Measurements from ENCODE around the gene LIFR.

LIFR gene

GRCh38 chr5:38559428-38559827, 3.0 kb upstream of the LIFR start:
- peaks cover 0 to 4% of the 10 kb centered on the region in 2 donors for H3K4me1 ChIP-seq (ENCODE audit: control insufficient read depth in 1 of 2, insufficient read depth in 2 of 2, low read length in 2 of 2)
- H3K9me3 ChIP-seq (ENCODE audit: control insufficient read depth in 1 of 2, low read length in 2 of 2) = no peaks in the 10 kb centered on the region
- no peaks in the 10 kb centered on the region for H3K36me3 ChIP-seq (ENCODE audit: control insufficient read depth in 1 of 2, insufficient read depth in 2 of 2, low read length in 2 of 2)
- H3K4me3 ChIP-seq (ENCODE audit: low read depth in 1 of 2, low read length in 2 of 2) = no peak overlapping the region
- no peak overlapping the region for H3K27ac ChIP-seq (ENCODE audit: low read length)
- H3K27me3 ChIP-seq (ENCODE audit: low read depth, low read length) = no peaks in the 10 kb centered on the region

DNA sequence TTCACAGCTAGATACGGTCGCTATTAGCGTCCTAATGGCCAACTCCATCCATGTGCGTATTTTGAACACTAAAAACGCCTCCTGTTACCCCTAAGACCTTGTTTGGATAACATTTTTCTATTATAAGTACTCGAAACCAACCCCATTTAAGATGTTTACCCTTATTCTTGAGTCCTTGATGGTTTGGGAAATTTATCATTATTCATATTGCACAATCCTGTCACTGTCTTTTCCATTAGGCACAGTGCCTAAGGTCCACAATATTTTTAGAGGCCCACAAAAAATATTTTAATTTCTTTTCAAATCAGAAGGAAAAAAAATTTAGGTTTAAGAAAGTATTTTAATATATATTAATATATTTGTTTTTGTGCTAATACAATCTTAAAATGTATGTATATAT, 1.3 kb upstream of the LIFR start:
- no peaks in the 10 kb centered on the region for H3K27me3 ChIP-seq (ENCODE audit: low read depth, low read length)
- no peaks in the 10 kb centered on the region for H3K9me3 ChIP-seq (ENCODE audit: control insufficient read depth in 1 of 2, low read length in 2 of 2)
- H3K4me3 ChIP-seq (ENCODE audit: low read depth in 1 of 2, low read length in 2 of 2) = peak overlapping the region; percentile 74 to 79
- peaks cover 0 to 4% of the 10 kb centered on the region in 2 donors for H3K4me1 ChIP-seq (ENCODE audit: control insufficient read depth in 1 of 2, insufficient read depth in 2 of 2, low read length in 2 of 2)
- H3K36me3 ChIP-seq (ENCODE audit: control insufficient read depth in 1 of 2, insufficient read depth in 2 of 2, low read length in 2 of 2) = no peaks in the 10 kb centered on the region
- peak overlapping the region; percentile 56 for H3K27ac ChIP-seq (ENCODE audit: low read length)

- H3K4me3 ChIP-seq (ENCODE audit: low read depth in 1 of 2, low read length in 2 of 2) = peak overlapping the region; percentile 74 to 79
- H3K4me1 ChIP-seq (ENCODE audit: control insufficient read depth in 1 of 2, insufficient read depth in 2 of 2, low read length in 2 of 2) = peaks cover 0 to 4% of the 10 kb centered on the region in 2 donors
- H3K36me3 ChIP-seq (ENCODE audit: control insufficient read depth in 1 of 2, insufficient read depth in 2 of 2, low read length in 2 of 2) = no peaks in the 10 kb centered on the region
- no peaks in the 10 kb centered on the region for H3K9me3 ChIP-seq (ENCODE audit: control insufficient read depth in 1 of 2, low read length in 2 of 2)
- peak overlapping the region; percentile 56 for H3K27ac ChIP-seq (ENCODE audit: low read length)
- H3K27me3 ChIP-seq (ENCODE audit: low read depth, low read length) = no peaks in the 10 kb centered on the region
These were observed 863 bp upstream of the LIFR start for GRCh38 chr5:38557308-38557710.

DNA sequence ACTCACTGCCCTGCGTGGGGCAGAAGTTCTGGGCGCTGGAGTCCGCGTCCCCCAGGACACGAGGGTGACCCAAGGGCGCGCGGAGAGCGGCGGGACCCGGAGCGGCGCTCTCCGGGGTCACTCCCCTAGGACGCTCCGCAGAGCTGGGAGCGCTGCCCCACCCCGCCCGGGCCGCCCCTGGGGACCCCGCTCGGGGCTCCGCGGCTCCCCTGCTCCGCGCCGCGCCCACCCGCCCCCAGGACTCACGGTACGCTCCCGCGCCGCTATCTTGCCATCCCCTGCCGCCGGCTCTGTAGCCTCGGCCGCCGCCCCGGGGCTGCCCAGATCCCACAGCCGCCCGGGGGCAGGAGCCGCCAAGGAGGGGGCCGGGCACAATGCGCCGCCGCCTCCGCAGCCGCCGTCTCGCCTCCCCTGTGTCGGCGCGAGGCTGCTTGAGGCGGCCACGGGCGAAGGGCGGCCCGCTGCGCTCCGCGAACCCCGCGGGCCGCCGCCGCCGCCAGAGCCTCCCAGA, 303 bp downstream of the LIFR start:
- H3K4me3 ChIP-seq (ENCODE audit: low read depth in 1 of 2, low read length in 2 of 2) = peak overlapping the region; percentile 80 to 82
- H3K27me3 ChIP-seq (ENCODE audit: low read depth, low read length) = no peaks in the 10 kb centered on the region
- H3K9me3 ChIP-seq (ENCODE audit: control insufficient read depth in 1 of 2, low read length in 2 of 2) = no peaks in the 10 kb centered on the region
- H3K4me1 ChIP-seq (ENCODE audit: control insufficient read depth in 1 of 2, insufficient read depth in 2 of 2, low read length in 2 of 2) = peaks cover 0 to 4% of the 10 kb centered on the region in 2 donors
- no peaks in the 10 kb centered on the region for H3K36me3 ChIP-seq (ENCODE audit: control insufficient read depth in 1 of 2, insufficient read depth in 2 of 2, low read length in 2 of 2)
- peak overlapping the region; percentile 45 for H3K27ac ChIP-seq (ENCODE audit: low read length)

DNA sequence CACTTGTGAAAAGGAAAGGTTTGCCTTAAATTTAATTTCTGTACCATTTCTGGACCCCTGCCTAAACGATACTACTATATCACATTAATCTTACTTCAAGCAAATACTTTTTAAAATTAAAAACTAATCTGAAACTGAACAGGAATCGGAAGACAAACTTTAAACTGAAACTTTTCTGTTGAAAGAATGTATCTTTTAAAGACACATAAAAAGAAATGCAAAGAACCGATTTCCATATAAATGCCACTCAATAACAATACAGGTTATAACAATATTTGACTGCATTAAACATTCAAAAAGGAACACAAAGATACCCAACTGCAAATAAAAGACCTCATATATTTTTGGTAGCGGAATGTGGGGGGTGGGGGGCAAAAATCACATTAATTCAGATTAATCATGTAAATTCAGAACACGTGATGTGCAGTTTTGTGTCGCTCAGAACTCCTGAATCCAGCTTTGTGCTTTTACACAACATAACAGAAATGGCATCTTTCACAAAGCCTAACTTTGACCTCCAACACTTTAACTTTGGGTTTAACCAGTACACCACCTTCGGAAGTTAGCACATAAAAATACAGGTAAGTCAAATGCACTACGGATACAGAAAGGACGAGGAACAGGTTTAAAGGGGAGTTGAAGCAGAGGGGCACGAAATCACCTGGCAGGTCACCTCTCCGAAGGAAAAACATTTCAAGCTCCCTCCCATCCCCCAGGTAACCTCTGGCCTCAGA, 925 bp downstream of the LIFR start:
- Histone ChIP-seq H3K27ac (ENCODE audit: low read length) (peak overlapping the region; percentile 45), H3K9me3 (ENCODE audit: control insufficient read depth in 1 of 2, low read length in 2 of 2) (no peaks in the 10 kb centered on the region), H3K4me1 (ENCODE audit: control insufficient read depth in 1 of 2, insufficient read depth in 2 of 2, low read length in 2 of 2) (peaks cover 0 to 4% of the 10 kb centered on the region in 2 donors), H3K36me3 (ENCODE audit: control insufficient read depth in 1 of 2, insufficient read depth in 2 of 2, low read length in 2 of 2) (no peaks in the 10 kb centered on the region), H3K27me3 (ENCODE audit: low read depth, low read length) (no peaks in the 10 kb centered on the region), H3K4me3 (ENCODE audit: low read depth in 1 of 2, low read length in 2 of 2) (peak overlapping the region; percentile 80 to 82)

GRCh38 chr5:38554861-38555260, 1.6 kb downstream of the LIFR start:
- H3K9me3 ChIP-seq (ENCODE audit: control insufficient read depth in 1 of 2, low read length in 2 of 2) = no peaks in the 10 kb centered on the region
- no peaks in the 10 kb centered on the region for H3K27me3 ChIP-seq (ENCODE audit: low read depth, low read length)
- H3K27ac ChIP-seq (ENCODE audit: low read length) = peak overlapping the region; percentile 45
- H3K36me3 ChIP-seq (ENCODE audit: control insufficient read depth in 1 of 2, insufficient read depth in 2 of 2, low read length in 2 of 2) = no peaks in the 10 kb centered on the region
- H3K4me3 ChIP-seq (ENCODE audit: low read depth in 1 of 2, low read length in 2 of 2) = peak overlapping the region; percentile 80 to 82
- H3K4me1 ChIP-seq (ENCODE audit: control insufficient read depth in 1 of 2, insufficient read depth in 2 of 2, low read length in 2 of 2) = peaks cover 0 to 4% of the 10 kb centered on the region in 2 donors

DNA sequence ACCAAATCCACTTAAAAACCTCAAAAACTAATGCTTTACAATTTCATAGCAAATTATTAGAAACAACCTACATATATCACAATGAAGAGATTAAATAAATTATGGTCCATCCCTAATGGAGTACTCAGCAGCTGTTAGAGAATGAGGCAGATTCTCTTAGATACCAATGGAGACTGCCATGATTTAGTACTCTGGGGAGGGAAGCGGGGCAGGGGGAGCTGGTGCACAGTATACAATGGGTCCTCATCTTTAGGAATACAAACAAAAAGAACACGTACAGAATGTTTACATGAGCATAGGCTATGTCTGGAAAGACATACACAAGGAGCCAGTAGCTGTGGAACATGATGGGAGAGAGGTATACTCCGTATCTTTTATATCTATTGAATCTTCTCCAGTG, 2.0 kb downstream of the LIFR start:
- Histone ChIP-seq H3K4me3 (ENCODE audit: low read depth in 1 of 2, low read length in 2 of 2) (peak overlapping the region; percentile 80 to 82), H3K27me3 (ENCODE audit: low read depth, low read length) (no peaks in the 10 kb centered on the region), H3K9me3 (ENCODE audit: control insufficient read depth in 1 of 2, low read length in 2 of 2) (no peaks in the 10 kb centered on the region), H3K27ac (ENCODE audit: low read length) (no peak overlapping the region), H3K4me1 (ENCODE audit: control insufficient read depth in 1 of 2, insufficient read depth in 2 of 2, low read length in 2 of 2) (peaks cover 0 to 4% of the 10 kb centered on the region in 2 donors), H3K36me3 (ENCODE audit: control insufficient read depth in 1 of 2, insufficient read depth in 2 of 2, low read length in 2 of 2) (no peaks in the 10 kb centered on the region)

DNA sequence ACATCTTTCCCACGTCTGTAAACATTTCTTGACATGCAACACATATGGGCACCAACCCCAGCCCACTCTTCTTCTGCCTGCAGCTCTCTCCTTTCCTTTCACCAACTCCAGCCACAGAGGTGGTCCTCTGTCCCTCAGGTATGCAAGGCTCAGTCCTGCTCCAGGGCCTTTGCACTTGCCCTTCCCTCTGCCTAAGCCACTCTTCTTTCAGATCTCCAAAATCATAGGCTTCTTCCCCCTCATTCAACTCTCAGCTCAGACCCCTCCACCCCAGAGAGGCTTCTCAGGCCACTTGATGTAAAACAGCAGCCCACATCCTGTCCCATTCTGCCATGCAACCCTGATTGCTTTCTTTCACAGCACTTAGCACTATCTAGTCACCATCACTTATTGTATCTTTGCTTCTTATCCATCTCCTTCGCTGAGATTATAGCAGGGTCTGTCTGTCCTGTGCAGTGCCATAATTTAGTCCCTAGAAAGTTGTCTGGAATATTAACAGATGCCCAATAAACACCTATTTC, 3.4 kb downstream of the LIFR start:
- Histone ChIP-seq H3K4me3 (ENCODE audit: low read depth in 1 of 2, low read length in 2 of 2) (no peak overlapping the region), H3K27me3 (ENCODE audit: low read depth, low read length) (no peaks in the 10 kb centered on the region), H3K9me3 (ENCODE audit: control insufficient read depth in 1 of 2, low read length in 2 of 2) (no peaks in the 10 kb centered on the region), H3K4me1 (ENCODE audit: control insufficient read depth in 1 of 2, insufficient read depth in 2 of 2, low read length in 2 of 2) (peaks cover 0 to 4% of the 10 kb centered on the region in 2 donors), H3K27ac (ENCODE audit: low read length) (no peak overlapping the region), H3K36me3 (ENCODE audit: control insufficient read depth in 1 of 2, insufficient read depth in 2 of 2, low read length in 2 of 2) (no peaks in the 10 kb centered on the region)

DNA sequence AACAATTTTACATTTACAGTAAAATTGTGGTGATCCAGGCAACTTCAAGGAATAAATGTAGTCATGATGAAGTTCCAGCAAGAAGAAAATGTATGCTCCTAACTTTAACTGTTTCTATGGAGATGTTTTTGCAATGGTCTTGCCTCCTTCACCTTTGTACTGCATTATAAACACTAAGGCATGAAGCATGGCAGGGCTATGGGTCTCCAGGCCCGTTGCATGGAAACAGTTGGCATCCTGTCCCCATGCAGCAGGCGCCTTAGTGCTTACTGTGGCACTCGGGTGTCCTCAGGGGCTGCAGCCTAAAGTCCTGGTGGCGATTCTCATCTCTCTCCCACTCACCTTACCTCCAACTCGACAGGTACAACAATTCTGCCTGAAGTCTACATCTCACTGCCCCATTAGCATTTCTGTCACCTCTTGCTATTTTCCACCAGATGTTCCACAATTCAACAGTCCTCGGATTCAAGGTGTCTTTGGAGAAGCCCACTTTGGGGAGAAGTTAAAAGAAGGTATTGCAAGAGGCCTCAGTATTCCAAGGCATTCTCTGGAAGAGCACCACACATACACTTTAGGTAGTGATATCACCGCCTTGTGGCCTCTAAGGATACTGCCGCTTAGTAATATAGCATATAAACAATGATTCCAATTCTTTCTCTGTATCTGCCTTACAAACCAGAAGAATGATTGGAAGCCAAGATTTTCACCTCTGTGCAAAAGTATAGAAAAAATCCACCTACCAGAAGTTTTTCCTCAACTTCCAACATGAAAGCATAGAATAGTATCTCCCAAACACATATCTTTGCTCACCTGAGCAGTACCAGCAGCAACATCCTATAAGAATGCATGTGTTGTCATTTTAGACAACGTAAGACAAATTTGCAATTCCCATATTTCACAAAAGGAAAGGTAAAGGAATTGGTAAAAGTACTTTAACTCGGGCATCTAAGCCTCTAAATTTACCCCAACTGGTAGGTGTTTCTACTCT, 5.1 kb downstream of the LIFR start:
- Histone ChIP-seq H3K27me3 (ENCODE audit: low read depth, low read length) (no peaks in the 10 kb centered on the region), H3K36me3 (ENCODE audit: control insufficient read depth in 1 of 2, insufficient read depth in 2 of 2, low read length in 2 of 2) (no peaks in the 10 kb centered on the region), H3K4me3 (ENCODE audit: low read depth in 1 of 2, low read length in 2 of 2) (no peak overlapping the region), H3K27ac (ENCODE audit: low read length) (no peak overlapping the region), H3K4me1 (ENCODE audit: control insufficient read depth in 1 of 2, insufficient read depth in 2 of 2, low read length in 2 of 2) (peaks cover 0 to 4% of the 10 kb centered on the region in 2 donors), H3K9me3 (ENCODE audit: control insufficient read depth in 1 of 2, low read length in 2 of 2) (no peaks in the 10 kb centered on the region)

DNA sequence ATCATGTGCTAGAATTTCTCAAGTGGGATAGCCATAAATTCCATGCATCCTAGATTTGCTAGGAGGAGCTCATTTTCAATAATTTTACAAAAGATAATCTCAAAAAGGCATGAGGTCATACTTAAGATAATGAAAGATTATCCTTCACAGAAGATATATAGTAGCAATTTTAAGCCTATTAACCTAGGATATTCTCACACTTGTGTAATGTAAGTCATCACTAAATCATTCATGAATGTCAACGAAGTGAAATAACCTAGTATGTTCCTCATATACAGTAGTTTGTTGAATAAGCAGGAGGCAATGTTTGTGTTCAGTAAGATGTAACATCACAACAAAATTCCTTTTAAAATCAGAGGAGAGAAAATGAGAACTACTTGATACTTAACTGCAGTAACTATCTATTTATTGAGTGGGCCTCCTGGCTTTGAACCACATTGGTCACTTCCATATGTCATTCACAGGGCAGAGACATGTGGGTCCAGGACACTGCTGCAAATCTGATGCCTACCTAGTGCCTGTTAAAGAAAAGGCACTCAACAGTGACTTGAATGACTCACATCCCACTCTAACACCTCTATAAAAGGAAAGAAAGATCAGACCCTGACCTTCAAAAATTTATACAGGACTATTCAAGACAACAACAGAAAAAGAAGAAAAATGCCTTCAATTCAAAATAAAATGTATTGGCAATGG, 8.2 kb downstream of the LIFR start:
- H3K4me3 ChIP-seq (ENCODE audit: low read depth in 1 of 2, low read length in 2 of 2) = no peak overlapping the region
- no peaks in the 10 kb centered on the region for H3K27me3 ChIP-seq (ENCODE audit: low read depth, low read length)
- no peaks in the 10 kb centered on the region for H3K9me3 ChIP-seq (ENCODE audit: control insufficient read depth in 1 of 2, low read length in 2 of 2)
- no peaks in the 10 kb centered on the region for H3K36me3 ChIP-seq (ENCODE audit: control insufficient read depth in 1 of 2, insufficient read depth in 2 of 2, low read length in 2 of 2)
- no peak overlapping the region for H3K27ac ChIP-seq (ENCODE audit: low read length)
- no peaks in the 10 kb centered on the region for H3K4me1 ChIP-seq (ENCODE audit: control insufficient read depth in 1 of 2, insufficient read depth in 2 of 2, low read length in 2 of 2)
